Natural killer cell (primary cell): ENCODE measurements around the gene KNDC1. TPM values are rescaled to one million over a fixed set of nuclear protein-coding genes. Genes with fewer than 3 reads are reported as not detected.

ENCODE experiments used
- ATAC-seq, 3 donors: fragments of 150-1000 bp in 2 of 3; fragments of 200-7000 bp in 1 of 3; cut with Tn5 transposase; 1 replicate in 1 of 3; 2 replicates in 2 of 3; pipeline ENCODE4 v1.10.0; 2021; ENCODE audit warnings: mild to moderate bottlenecking in 2 of 3, moderate library complexity in 2 of 3
- DNase-seq, 2 donors: peaks; one replicate each; pipeline versions ENCODE4 v3.0.0 to v3.0.0-alpha.2; 2013 to 2021; ENCODE audit warnings: mixed read lengths in 1 of 2
- H3K27ac ChIP-seq: one replicate; pipeline ENCODE4 v1.5.1; 2013; ENCODE audit warnings: mild to moderate bottlenecking, low read length
- H3K27me3 ChIP-seq: one replicate; pipeline ENCODE4 v1.6.1; 2013; ENCODE audit warnings: low read length; ENCODE audit not compliant: control insufficient read depth, insufficient read depth
- H3K36me3 ChIP-seq: one replicate; pipeline ENCODE4 v1.6.1; 2013; ENCODE audit warnings: low read length; ENCODE audit not compliant: control insufficient read depth, insufficient read depth
- H3K4me1 ChIP-seq: one replicate; pipeline ENCODE4 v1.6.1; 2013; ENCODE audit warnings: low read length; ENCODE audit not compliant: control insufficient read depth, insufficient read depth
- H3K4me3 ChIP-seq: one replicate; pipeline ENCODE4 v1.5.1; 2013; ENCODE audit warnings: low read length
- H3K9me3 ChIP-seq: one replicate; pipeline ENCODE4 v1.6.1; 2013; ENCODE audit warnings: low read length; ENCODE audit not compliant: control insufficient read depth, insufficient read depth
- H3K27ac Mint-ChIP-seq, 2 donors: one replicate each; pipeline ENCODE4 v1.8.0; 2022; ENCODE audit warnings: mild to moderate bottlenecking in 2 of 2, mixed read lengths in 2 of 2, moderate library complexity in 1 of 2
- H3K27me3 Mint-ChIP-seq, 2 donors: one replicate each; pipeline ENCODE4 v1.8.0; 2022; ENCODE audit warnings: low read depth in 2 of 2, mixed read lengths in 2 of 2
- H3K36me3 Mint-ChIP-seq: one replicate; pipeline ENCODE4 v1.8.0; 2022; ENCODE audit warnings: mixed read lengths
- H3K4me1 Mint-ChIP-seq, 2 donors: one replicate each; pipeline ENCODE4 v1.8.0; 2022; ENCODE audit warnings: mixed read lengths in 2 of 2
- H3K4me3 Mint-ChIP-seq: one replicate; pipeline ENCODE4 v1.8.0; 2022; ENCODE audit warnings: mild to moderate bottlenecking, moderate library complexity, mixed read lengths
- H3K9me3 Mint-ChIP-seq, 2 donors: one replicate each; pipeline ENCODE4 v1.8.0; 2022; ENCODE audit warnings: mixed read lengths in 2 of 2
- WGBS: methylation state at CpG from one replicate; pipeline ENCODE4 v1.1.7; 2013; ENCODE audit warnings: missing lambda C conversion rate; ENCODE audit not compliant: insufficient coverage; 5-methylcytosine and 5-hydroxymethylcytosine counted together
- intact Hi-C: fragments of 100-400 bp; cut with micrococcal nuclease; formaldehyde crosslinking; loops from one replicate; pipeline ENCODE4 v1.14.2; 2022
- total RNA-seq, 4 donors: library from RNA; stranded (reverse); fragments of 120-200 nt in 1 of 4; gene quantifications; one replicate each; pipeline versions ENCODE4 v1.2.3 to v1.2.4, GENCODE V29; 2013 to 2022
- TF ChIP-seq, protein P1 (sequence below): fragments of 200-600 bp; IDR thresholded peaks from one replicate; pipeline ENCODE4 v1.8.0; 2022; ENCODE audit warnings: antibody characterized with exemption

The KNDC1 gene
- total RNA-seq, 3 donors from 2014 or later (not counting 1 experiment from before 2014, with no cell fraction given), result 2.1 to 5.9 TPM; not detected in 1

DNA sequence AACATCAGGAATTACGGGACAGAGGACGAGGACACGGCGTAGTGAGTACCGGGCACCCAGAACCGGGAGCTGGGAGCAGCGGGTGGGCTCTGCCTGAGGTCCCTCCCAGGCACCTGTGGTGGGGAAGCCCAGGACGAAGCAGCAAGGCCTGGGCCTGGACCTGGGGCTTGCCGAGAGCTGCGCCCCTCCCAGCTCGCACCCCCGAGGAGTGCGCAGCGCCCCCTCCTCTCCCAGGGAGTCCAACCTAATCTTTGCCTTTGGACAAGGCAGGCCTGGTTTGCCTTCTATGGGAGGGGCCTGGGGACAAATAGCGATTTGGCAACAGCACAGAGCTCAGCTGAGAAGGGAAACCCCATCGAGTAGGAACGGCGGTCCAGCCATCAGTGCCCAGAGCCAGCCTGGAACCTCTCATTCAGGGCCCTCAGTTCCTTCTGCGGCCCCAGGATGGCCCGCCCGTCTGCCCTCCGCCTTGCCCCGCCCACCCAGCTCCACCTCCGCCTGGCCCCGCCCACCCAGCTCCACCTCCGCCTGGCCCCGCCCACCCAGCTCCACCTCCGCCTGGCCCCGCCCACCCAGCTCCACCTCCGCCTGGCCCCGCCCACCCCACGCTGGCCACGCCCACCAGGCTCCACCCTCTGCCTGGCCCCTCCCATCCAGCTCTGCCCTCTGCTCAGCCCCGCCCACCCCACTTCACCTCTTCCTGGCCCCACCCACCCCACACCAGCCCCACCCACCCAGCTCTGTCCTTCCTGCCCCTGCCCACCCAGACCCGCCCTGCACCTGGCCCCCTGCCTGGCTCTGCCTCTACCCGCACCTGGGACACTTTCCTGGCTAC, 32.5 kb upstream of the KNDC1 start:
- WGBS, result 86% methylated on average over 32 of the region's 36 CpGs
- H3K36me3 Mint-ChIP-seq, result no peaks in the 10 kb centered on the region

DNA sequence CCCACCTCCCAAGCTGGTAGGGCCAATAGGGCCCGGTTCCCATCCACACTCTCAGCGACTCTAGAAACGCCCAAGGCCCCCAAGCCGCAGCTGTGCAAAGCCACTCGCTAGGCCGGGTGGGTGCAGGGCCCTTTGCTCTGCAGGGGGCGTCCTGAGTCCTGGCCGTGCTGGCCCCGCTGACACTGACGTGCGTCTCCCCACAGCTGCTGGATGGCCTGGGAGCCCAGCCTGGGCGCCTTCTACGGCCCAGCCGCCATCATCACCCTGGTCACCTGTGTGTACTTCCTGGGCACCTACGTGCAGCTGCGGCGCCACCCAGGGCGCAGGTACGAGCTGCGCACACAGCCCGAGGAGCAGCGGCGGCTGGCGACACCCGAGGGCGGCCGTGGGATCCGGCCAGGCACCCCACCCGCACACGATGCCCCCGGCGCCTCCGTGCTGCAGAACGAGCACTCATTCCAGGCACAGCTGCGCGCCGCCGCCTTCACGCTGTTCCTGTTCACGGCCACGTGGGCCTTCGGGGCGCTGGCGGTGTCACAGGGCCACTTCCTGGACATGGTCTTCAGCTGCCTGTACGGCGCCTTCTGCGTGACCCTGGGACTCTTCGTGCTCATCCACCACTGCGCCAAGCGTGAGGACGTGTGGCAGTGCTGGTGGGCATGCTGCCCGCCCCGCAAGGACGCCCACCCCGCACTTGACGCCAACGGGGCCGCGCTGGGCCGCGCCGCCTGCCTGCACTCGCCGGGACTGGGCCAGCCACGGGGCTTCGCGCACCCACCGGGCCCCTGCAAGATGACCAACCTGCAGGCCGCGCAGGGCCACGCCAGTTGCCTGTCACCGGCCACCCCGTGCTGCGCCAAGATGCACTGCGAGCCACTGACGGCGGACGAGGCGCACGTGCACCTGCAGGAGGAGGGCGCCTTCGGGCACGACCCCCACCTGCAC, 31.6 kb upstream of the KNDC1 start:
- 97% methylated on average over 83 of the region's 83 CpGs for WGBS
- peaks cover under 1 to 2% of the 10 kb centered on the region in 2 donors for H3K4me1 Mint-ChIP-seq
- intact Hi-C loops, result no loop called here

More for the DNA sequence above, 32.5 kb upstream of the KNDC1 start:
- TF ChIP-seq, protein P1, sequence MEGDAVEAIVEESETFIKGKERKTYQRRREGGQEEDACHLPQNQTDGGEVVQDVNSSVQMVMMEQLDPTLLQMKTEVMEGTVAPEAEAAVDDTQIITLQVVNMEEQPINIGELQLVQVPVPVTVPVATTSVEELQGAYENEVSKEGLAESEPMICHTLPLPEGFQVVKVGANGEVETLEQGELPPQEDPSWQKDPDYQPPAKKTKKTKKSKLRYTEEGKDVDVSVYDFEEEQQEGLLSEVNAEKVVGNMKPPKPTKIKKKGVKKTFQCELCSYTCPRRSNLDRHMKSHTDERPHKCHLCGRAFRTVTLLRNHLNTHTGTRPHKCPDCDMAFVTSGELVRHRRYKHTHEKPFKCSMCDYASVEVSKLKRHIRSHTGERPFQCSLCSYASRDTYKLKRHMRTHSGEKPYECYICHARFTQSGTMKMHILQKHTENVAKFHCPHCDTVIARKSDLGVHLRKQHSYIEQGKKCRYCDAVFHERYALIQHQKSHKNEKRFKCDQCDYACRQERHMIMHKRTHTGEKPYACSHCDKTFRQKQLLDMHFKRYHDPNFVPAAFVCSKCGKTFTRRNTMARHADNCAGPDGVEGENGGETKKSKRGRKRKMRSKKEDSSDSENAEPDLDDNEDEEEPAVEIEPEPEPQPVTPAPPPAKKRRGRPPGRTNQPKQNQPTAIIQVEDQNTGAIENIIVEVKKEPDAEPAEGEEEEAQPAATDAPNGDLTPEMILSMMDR, result no peak
- Histone ChIP-seq H3K9me3 (no peaks in the 10 kb centered on the region), H3K4me3 (no peak overlapping the region), H3K36me3 (no peaks in the 10 kb centered on the region), H3K27ac (no peak overlapping the region), H3K27me3 (no peaks in the 10 kb centered on the region), H3K4me1 (peaks cover 10% of the 10 kb centered on the region)
- peaks cover 9 to 11% of the 10 kb centered on the region in 2 donors for H3K27me3 Mint-ChIP-seq
- H3K27ac Mint-ChIP-seq, result no peak overlapping the region
- DNase-seq (peak in 1 of 2 donors; percentile 48), ATAC-seq (peak in 2 of 3 donors; percentile 72 to 75)
- intact Hi-C loops, result no loop called here
- peaks cover 9 to 11% of the 10 kb centered on the region in 2 donors for H3K4me1 Mint-ChIP-seq
- H3K4me3 Mint-ChIP-seq, result no peak overlapping the region
- H3K9me3 Mint-ChIP-seq, result no peaks in the 10 kb centered on the region

DNA sequence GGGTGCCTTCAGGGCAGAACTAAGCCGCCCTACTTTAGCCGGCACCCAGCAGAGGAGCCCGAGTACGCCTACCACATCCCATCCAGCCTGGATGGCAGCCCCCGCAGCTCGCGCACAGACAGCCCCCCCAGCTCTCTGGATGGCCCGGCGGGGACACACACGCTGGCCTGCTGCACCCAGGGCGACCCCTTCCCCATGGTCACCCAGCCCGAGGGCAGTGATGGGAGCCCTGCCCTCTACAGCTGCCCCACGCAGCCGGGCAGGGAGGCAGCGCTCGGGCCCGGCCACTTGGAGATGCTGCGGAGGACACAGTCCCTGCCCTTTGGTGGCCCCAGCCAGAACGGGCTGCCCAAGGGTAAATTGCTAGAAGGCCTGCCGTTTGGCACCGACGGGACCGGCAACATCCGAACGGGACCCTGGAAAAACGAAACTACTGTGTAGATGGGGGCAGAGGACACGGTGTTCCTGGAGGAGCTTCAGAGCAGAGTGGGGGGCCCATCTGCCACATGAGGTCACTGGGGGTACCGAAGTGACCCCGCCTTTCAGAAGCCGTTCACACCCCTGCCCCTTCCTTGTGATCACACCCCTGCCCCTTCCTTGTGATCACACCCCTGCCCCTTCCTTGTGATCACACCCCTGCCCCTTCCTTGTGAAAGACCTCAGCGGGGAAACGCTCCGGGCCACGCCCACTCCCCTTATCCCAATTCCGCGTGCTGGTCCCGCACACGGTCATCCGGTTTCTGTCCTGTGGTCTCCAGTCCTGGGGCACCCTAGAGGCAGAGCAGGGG, 30.8 kb upstream of the KNDC1 start:
- WGBS, result 92% methylated on average over 39 of the region's 39 CpGs

More for the DNA sequence above, 31.6 kb upstream of the KNDC1 start:
- TF ChIP-seq, protein P1, result no peak
- Mint-ChIP-seq H3K27ac (no peak overlapping the region), H3K9me3 (no peaks in the 10 kb centered on the region), H3K36me3 (no peaks in the 10 kb centered on the region), H3K27me3 (peaks cover 4 to 9% of the 10 kb centered on the region in 2 donors), H3K4me3 (no peak overlapping the region)
- ATAC-seq (no peak), DNase-seq (no peak)
- Histone ChIP-seq H3K4me3 (no peak overlapping the region), H3K27me3 (no peaks in the 10 kb centered on the region), H3K27ac (no peak overlapping the region), H3K4me1 (peaks cover under 1% of the 10 kb centered on the region), H3K9me3 (no peaks in the 10 kb centered on the region), H3K36me3 (no peaks in the 10 kb centered on the region)

More for the DNA sequence above, 30.8 kb upstream of the KNDC1 start:
- Mint-ChIP-seq H3K4me3 (no peak overlapping the region), H3K4me1 (no peaks in the 10 kb centered on the region), H3K9me3 (no peaks in the 10 kb centered on the region), H3K36me3 (no peaks in the 10 kb centered on the region), H3K27me3 (peaks cover 6 to 9% of the 10 kb centered on the region in 2 donors), H3K27ac (no peak overlapping the region)
- no peak for DNase-seq
- ATAC-seq, result no peak
- Histone ChIP-seq H3K27ac (no peak overlapping the region), H3K27me3 (no peaks in the 10 kb centered on the region), H3K36me3 (no peaks in the 10 kb centered on the region), H3K9me3 (no peaks in the 10 kb centered on the region), H3K4me1 (no peaks in the 10 kb centered on the region), H3K4me3 (no peak overlapping the region)
- TF ChIP-seq, protein P1, result no peak
- intact Hi-C loops, result no loop called here
